ENCODE measurements around the gene BICRA.
"Not testable (repeated sequence)": the region's sequence is repeated elsewhere in the genome, so short reads cannot be mapped to it uniquely, and the experiment has no call there.

BICRA gene

GRCh38 chr19:47716270-47716937 is 107.5 kb downstream of the BICRA start:
- DNase-seq: no peak

GRCh38 chr19:47718415-47719046 is 109.6 kb downstream of the BICRA start:
- DNase-seq: not testable (repeated sequence)

DNA sequence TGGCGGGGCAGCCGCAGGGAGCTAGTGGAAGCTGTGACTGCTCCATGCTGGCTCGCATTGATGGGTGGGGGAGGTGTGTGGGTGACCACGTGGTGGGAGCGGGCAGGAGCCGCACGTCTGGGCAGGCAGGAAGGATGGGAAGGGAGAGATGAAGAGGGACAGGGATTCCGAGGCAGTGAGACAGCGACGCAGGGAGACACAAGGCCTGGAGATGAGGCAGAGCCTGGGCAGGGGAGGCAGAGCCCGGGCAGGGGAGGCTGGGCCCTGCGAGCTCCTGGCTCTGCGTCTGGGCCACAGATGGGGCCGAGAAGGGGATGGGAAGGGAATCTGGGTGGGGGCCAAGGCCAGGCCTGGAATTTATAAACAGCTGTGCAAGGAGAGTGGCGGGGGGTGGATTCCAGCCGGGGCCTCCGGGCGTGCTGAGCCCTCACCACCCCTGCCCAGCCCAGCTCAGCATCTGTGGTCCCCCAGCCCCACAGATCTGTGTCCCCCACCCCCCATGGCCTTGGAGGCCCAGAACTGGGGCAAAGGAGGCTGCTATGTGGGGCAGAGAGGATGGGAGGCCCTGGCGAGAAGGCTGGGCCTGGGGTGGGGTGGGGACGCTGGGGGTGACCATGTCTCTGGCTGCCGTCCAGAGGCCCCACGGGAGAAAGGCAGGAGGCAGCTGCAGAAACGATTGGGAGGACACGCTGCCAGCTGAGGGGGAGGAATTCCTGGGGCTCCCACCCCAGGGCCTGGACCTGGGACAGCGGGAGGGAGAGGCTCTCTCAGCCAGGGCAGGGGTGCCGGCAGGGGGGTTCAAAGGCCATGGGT is 110.3 kb downstream of the BICRA start:
- peak; percentile 71 for DNase-seq

- DNase-seq: no peak
These were observed 111.9 kb downstream of the BICRA start for GRCh38 chr19:47720669-47721422.

GRCh38 chr19:47723581-47723940 is 114.6 kb downstream of the BICRA start:
- peak; percentile 40 for DNase-seq

DNA sequence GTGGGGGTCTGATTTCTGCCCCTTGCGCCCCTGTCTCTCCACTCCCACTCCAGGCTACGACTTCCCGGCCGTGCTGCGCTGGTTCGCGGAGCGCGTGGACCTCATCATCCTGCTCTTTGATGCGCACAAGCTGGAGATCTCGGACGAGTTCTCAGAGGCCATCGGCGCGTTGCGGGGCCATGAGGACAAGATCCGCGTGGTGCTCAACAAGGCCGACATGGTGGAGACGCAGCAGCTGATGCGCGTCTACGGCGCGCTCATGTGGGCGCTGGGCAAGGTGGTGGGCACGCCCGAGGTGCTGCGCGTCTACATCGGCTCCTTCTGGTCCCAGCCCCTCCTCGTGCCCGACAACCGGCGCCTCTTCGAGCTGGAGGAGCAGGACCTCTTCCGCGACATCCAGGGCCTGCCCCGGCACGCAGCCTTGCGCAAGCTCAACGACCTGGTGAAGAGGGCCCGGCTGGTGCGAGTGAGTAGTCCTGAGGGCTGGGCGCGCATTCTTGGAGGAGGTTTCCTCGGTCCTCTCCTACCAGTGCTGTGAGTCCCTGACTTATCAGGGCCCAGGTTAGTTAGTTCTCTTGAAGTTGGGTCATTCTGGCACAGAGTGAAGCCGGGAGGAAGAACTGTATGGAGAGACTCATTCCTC is 116.9 kb downstream of the BICRA start:
- peak; percentile 17 for DNase-seq

GRCh38 chr19:47726467-47726866 is 117.5 kb downstream of the BICRA start:
- no peak for DNase-seq

GRCh38 chr19:47728295-47728694 is 119.4 kb downstream of the BICRA start:
- not testable (repeated sequence) for DNase-seq

- DNase-seq: peak; percentile 15
These were observed 120.5 kb downstream of the BICRA start for GRCh38 chr19:47729468-47729798.

DNA sequence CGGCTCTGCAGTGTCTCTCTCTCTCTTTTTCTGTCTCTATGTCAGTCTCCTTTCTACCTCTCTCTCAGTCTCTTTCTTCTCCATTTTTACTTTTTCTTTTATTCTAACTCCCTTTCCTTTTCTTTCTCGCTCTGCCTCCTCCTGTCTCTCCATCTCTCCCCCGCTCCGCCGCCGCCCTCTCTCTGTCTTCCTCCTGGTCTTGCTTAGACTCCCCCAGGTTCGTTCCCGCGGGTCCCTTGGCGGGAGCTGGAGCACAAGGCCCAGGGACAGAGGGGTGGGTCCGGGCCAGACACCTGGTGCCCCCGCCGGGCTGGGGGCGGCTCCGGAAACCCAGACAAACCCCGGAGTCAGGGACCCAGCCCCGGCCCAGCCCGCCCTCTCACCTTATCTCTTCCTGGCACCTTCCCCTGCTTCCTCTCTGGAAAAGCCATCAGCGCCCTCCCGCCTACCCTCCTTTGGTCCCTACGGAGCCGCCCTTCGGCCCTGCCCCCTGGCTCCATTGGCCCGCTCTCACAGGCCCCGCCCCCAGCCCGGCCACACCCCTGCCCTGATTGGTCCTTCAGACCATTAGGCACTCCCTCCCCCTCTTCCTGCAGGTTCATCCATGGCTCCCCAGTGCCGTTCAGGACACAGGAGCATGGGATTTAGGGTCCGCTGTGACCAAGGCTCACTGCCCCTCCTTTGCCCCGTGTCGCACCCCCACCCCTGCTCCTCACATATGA is 121.0 kb downstream of the BICRA start:
- DNase-seq: peak; percentile 70

GRCh38 chr19:47730521-47730889 is 121.6 kb downstream of the BICRA start:
- no peak for DNase-seq

- no peak for DNase-seq
These were observed 122.0 kb downstream of the BICRA start for GRCh38 chr19:47730910-47731309.

GRCh38 chr19:47735131-47735530 is 126.2 kb downstream of the BICRA start:
- DNase-seq: no peak

- DNase-seq: no peak
These were observed 132.1 kb downstream of the BICRA start for GRCh38 chr19:47740866-47741519.

DNA sequence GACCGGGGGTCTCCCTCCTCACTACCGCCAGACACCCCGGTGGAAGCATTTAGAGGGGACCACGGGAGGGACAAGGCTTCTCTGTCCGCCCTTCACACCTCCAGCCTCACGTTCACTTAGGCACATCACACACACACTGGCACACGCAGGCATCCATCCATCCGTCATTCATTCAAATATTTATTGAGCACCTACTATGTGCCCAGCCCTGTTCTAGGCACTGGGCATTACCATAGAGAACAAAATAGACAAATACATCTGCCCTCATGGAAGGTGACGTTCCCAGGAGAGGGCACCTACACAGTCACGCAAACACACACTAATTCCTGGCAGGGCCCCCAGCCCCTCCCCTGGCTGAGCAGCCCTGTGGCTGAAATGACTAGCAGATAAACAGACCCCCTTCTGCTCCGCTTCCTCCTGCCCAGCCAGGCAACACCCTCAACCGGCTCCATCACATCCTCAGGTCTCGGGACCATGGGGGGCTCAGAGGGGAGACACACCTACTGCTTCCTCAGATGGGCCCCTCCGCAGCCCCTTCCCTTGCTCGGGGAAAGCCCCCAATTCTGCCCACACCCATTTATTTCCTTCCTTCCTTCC is 132.7 kb downstream of the BICRA start:
- DNase-seq: no peak

DNA sequence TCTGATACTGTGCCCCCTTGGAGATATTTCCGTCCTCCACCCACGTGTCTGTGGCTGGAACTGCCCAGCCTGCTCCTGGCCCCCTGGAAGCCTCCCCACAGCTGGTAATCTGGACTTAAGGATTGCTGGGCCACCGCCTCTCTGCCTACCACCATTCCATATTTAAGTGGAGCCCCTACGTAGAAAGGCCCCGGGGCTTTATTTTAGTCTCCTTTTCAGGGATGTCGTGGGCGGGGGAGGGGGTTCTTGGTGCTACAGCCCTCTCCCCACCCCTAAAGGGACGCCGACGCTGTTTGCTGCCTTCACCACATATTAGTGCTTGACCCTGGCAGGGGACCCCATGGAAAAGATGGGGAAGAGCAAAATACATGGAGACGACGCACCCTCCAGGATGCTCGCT is 133.7 kb downstream of the BICRA start:
- peak; percentile 42 for DNase-seq

- peak; percentile 98 for DNase-seq
These were observed 136.3 kb downstream of the BICRA start, which contains the start of gene NOP53 for GRCh38 chr19:47745010-47745901. NOP53 (plus strand) TSS chr19:47745546; CDS start chr19:47745560, 14 bp downstream.

DNA sequence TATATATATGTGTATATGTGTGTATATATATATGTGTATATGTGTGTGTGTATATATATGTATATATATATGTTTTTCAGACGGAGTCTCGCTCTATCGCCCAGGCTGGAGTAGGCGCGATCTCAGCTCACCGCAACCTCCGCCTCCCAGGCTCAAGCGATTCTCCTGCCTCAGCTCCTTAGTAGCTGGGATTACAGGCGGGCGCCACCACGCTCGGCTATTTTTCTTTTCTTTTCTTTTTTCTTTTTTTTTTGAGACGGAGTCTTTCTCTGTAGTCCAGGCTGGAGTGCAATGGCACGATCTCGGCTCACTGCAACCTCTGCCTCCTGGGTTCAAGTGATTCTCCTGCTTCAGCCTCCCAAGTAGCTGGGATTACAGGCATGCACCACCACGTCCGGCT is 137.2 kb downstream of the BICRA start:
- not testable (repeated sequence) for DNase-seq

DNA sequence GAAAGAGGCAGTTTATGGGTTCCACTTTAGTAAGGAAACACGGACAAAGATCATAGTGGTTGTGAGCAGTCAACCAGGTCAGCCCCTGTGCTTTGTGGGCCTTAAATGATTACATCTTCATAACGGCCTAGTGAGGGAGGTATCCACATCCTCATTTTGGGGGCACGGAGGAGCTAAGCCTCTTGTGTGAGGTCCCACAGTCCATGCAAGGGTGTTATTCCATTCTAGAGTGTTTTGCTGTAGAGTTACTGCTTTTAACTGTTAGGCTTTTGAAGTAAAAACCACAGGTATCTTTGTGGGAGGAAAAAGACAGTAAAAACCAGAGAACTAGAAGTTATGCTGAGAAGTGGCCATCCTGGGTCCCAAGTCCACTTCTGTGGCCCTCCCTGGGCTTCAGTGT is 140.4 kb downstream of the BICRA start:
- no peak for DNase-seq

DNA sequence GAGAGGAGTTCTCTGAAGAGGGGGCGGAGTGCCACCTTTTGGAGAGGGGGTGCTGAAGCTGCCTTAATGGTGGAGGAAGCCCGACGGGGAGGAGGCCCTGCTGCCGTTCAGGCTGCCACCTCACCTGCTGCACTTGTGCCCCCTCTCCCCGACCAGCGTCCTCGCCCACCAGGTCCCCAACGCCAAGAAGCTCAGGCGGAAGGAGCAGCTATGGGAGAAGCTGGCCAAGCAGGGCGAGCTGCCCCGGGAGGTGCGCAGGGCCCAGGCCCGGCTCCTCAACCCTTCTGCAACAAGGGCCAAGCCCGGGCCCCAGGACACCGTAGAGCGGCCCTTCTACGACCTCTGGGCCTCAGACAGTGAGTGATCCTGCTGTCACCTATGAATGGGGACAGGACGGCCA is 141.8 kb downstream of the BICRA start:
- no peak for DNase-seq
